A549 treated with DMSO at 1 μM for 4 hours (cell line): ENCODE data around the gene C19orf44. TPM values are rescaled to one million over a fixed set of nuclear protein-coding genes. Genes with fewer than 3 reads are reported as not detected.

ENCODE experiments used
- total RNA-seq: library from RNA; stranded (reverse); fragments of 200-300 nt; extraction: Qiagen RNA extraction; gene quantifications from 5 replicates; pipeline ENCODE4 v1.2.3, GENCODE V29; 2022; ENCODE audit warnings: low read depth

Gene C19orf44
- 1.8 to 3.5 TPM (median 3.1 TPM) in 5 replicates for total RNA-seq

GRCh38 chr19:16495982-16496612 lies at the start of gene C19orf44, which contains the start of gene CALR3:
C19orf44 (plus strand) TSS chr19:16496394; CDS start chr19:16500793, 4,399 bp downstream.
CALR3 (minus strand) TSS chr19:16496167; CDS start chr19:16496129, 38 bp downstream.

DNA sequence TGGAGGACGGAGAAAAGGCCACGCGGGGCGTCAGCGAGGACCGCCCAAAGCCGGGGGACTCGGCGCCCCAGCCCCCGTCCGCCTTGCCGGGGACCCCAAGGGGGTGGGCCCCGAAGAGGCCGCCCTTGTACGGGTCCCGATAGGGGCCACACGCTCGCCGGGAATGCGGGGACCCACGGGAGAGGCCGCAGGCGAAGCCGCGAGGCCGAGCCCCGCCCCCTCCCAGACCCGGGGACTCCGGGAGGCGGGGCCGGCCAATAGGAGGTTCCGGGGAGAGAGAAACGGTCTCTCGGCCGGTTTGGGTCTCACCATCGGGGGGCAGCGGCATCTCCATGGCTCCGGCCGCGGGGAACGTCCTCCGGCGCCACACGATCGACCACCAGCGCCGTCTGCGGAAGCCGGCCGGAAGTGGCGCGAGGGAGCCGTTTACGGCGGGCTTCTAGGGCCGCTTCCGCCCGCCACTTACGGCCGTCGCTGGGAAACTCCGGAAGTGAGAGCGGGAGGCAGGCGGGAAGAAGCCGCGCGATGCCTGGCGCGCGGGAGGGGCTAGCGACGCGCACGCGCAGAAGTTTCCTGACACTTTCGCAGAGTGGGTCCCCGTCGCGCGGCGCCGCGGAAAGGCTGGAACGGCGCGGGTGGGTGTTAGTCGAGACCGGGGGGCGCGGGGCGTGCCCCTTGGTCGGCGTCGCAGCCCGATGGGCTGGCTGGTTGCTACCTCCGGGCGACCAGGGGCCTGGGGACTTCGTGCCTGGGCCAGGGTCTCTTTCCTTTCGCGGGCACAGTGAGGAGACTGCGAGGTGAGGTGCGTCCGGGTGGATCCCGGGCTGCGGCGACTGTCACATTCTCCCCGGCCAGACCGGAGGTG lies 46.1 kb downstream of the C19orf44 start, which contains the start of gene CHERP:
Gene CHERP (minus strand): TSS at position 393 of the 865 bp plus-strand sequence. CDS start 59 bp downstream, at position 334.

Other genes with a start within 250 kb of the C19orf44 start
- gene KLF2, start 171.6 kb upstream of the C19orf44 start, total RNA-seq, result 8.2 to 22.6 TPM (median 19.5 TPM) in 5 replicates
- gene EPS15L1, start 24.4 kb upstream of the C19orf44 start, total RNA-seq, result 15.2 to 17.1 TPM (median 15.6 TPM) in 5 replicates
- gene CALR3, start 227 bp upstream of the C19orf44 start, total RNA-seq, result 0.07 TPM in 1 of 5 replicates, not detected in the others
- 28.3 to 36.4 TPM (median 33.2 TPM) in 5 replicates for gene CHERP, start 46.0 kb downstream of the C19orf44 start, total RNA-seq
- gene SLC35E1, start 76.0 kb downstream of the C19orf44 start, total RNA-seq, result 20.0 to 22.8 TPM (median 22.0 TPM) in 5 replicates
- gene MED26, start 131.8 kb downstream of the C19orf44 start, total RNA-seq, result 4.4 to 5.6 TPM (median 5.3 TPM) in 5 replicates
- 66.7 to 75.4 TPM (median 74.2 TPM) in 5 replicates for gene SMIM7, start 163.8 kb downstream of the C19orf44 start, total RNA-seq
- 1.3 to 1.7 TPM (median 1.4 TPM) in 5 replicates for gene TMEM38A, start 164.7 kb downstream of the C19orf44 start, total RNA-seq
- not detected in 5 replicates for gene NWD1, start 223.5 kb downstream of the C19orf44 start, total RNA-seq